Neural cell (in vitro differentiated cells): ENCODE measurements around the gene ATP8B2. TPM values are rescaled to one million over a fixed set of nuclear protein-coding genes. Genes with fewer than 3 reads are reported as not detected.

Experiments
- H2AFZ ChIP-seq: fragments of 200-600, 300-800 bp; sonication (generic), shearing (Covaris generic); 2 replicates; pipeline ENCODE4 v1.6.0; 2014; ENCODE audit warnings: low read depth, mild to moderate bottlenecking, antibody characterized with exemption, low read length, moderate library complexity
- H3F3A ChIP-seq: fragments of 200-600 bp; shearing (Covaris generic); 2 replicates; pipeline ENCODE4 v1.6.1; 2016; ENCODE audit warnings: mild to moderate bottlenecking, moderate library complexity, mixed read lengths, antibody characterized with exemption, low read length; ENCODE audit not compliant: insufficient read depth, poor library complexity, severe bottlenecking
- H3K27ac ChIP-seq: fragments of 200-600, 300-800 bp; sonication (generic), shearing (Covaris generic); 2 replicates; pipeline ENCODE4 v1.5.1; 2014; ENCODE audit warnings: mild to moderate bottlenecking, low read length, moderate library complexity
- H3K27me3 ChIP-seq: fragments of 300-800, 200-600 bp; sonication (generic), shearing (Covaris generic); 2 replicates; pipeline ENCODE4 v1.6.0; 2014; ENCODE audit warnings: mild to moderate bottlenecking, low read depth, low read length, moderate library complexity; ENCODE audit not compliant: insufficient read depth
- H3K36me3 ChIP-seq: fragments of 300-800, 200-600 bp; sonication (generic), shearing (Covaris generic); 2 replicates; pipeline ENCODE4 v1.5.1; 2014; ENCODE audit warnings: mild to moderate bottlenecking, antibody characterized with exemption, low read length, moderate library complexity; ENCODE audit not compliant: insufficient read depth
- H3K4me2 ChIP-seq: fragments of 300-800, 200-600 bp; sonication (generic), shearing (Covaris generic); 2 replicates; pipeline ENCODE4 v1.6.0; 2014; ENCODE audit warnings: mild to moderate bottlenecking, low read length
- H3K4me3 ChIP-seq: fragments of 300-800, 200-600 bp; sonication (generic), shearing (Covaris generic); 2 replicates; pipeline ENCODE4 v1.5.1; 2014; ENCODE audit warnings: mild to moderate bottlenecking, low read length, moderate library complexity
- H3K79me2 ChIP-seq: fragments of 200-600 bp; shearing (Covaris generic); replicated peaks from 2 replicates; pipeline ENCODE4 v1.6.0; 2014; ENCODE audit warnings: mild to moderate bottlenecking, low read length, moderate library complexity; ENCODE audit not compliant: insufficient read depth
- H3K9ac ChIP-seq: fragments of 300-800, 200-600 bp; sonication (generic), shearing (Covaris generic); 2 replicates; pipeline ENCODE4 v1.6.1; 2016; ENCODE audit warnings: mild to moderate bottlenecking, low read length, mixed read lengths
- H3K9me2 ChIP-seq: fragments of 200-600 bp; shearing (Covaris generic); 2 replicates; pipeline ENCODE4 v1.6.1; 2016; ENCODE audit warnings: mild to moderate bottlenecking, low read length, mixed read lengths; ENCODE audit not compliant: insufficient read depth
- H3K9me3 ChIP-seq: fragments of 200-600, 300-800 bp; sonication (generic), shearing (Covaris generic); 2 replicates; pipeline ENCODE4 v1.6.1; 2016; ENCODE audit warnings: mild to moderate bottlenecking, mixed run types, low read length, moderate library complexity, mixed read lengths
- H4K20me1 ChIP-seq: fragments of 200-600 bp; shearing (Covaris generic); 2 replicates; pipeline ENCODE4 v1.6.1; 2016; ENCODE audit warnings: mild to moderate bottlenecking, mixed run types; ENCODE audit not compliant: insufficient read depth
- EP300 ChIP-seq: fragments of 450-650 bp; conservative IDR thresholded peaks from 2 replicates; pipeline ENCODE4 v1.6.1; 2014; ENCODE audit warnings: antibody characterized with exemption, mild to moderate bottlenecking, moderate library complexity; ENCODE audit not compliant: poor library complexity, severe bottlenecking
- EZH2 ChIP-seq: fragments of 200-600, 300-800 bp; shearing (Covaris generic), sonication (generic); IDR thresholded peaks from 2 replicates; pipeline ENCODE4 v1.6.1; 2014; ENCODE audit warnings: antibody characterized with exemption, low read length, borderline replicate concordance, mild to moderate bottlenecking; ENCODE audit not compliant: insufficient read depth, poor library complexity, severe bottlenecking
- MXI1 ChIP-seq: fragments of 450-650 bp; conservative IDR thresholded peaks from 2 replicates; pipeline ENCODE4 v1.6.1; 2014; ENCODE audit warnings: antibody characterized with exemption, mild to moderate bottlenecking; ENCODE audit not compliant: poor library complexity, severe bottlenecking
- POLR2AphosphoS5 ChIP-seq: IDR thresholded peaks from 2 replicates; pipeline ENCODE4 v1.6.1; 2012
- RAD21 ChIP-seq: fragments of 450-650 bp; conservative IDR thresholded peaks from 2 replicates; pipeline ENCODE4 v1.6.1; 2014; ENCODE audit warnings: antibody characterized with exemption, mild to moderate bottlenecking, moderate library complexity
- SMC3 ChIP-seq: fragments of 450-650 bp; conservative IDR thresholded peaks from 2 replicates; pipeline ENCODE4 v1.6.1; 2014; ENCODE audit warnings: antibody characterized with exemption, mild to moderate bottlenecking, moderate library complexity; ENCODE audit not compliant: poor library complexity
- TAF1 ChIP-seq: IDR thresholded peaks from 2 replicates; pipeline ENCODE4 v1.6.1; 2012; ENCODE audit warnings: low read depth
- polyA plus RNA-seq: library from polyadenylated mRNA; depleted of rRNA; stranded (reverse); fragments of >200 nt; gene quantifications from 2 replicates; pipeline ENCODE4 v1.2.3, GENCODE V29; 2014
- TF ChIP-seq, protein P1 (sequence below): IDR thresholded peaks from 2 replicates; pipeline ENCODE4 v1.6.1; 2012; ENCODE audit warnings: borderline replicate concordance
- TF ChIP-seq, protein P2 (sequence below): fragments of 450-650 bp; IDR thresholded peaks from 2 replicates; pipeline ENCODE4 v1.5.1; 2014; ENCODE audit warnings: antibody characterized with exemption, mild to moderate bottlenecking, moderate library complexity; ENCODE audit not compliant: poor library complexity, severe bottlenecking

Gene ATP8B2
- polyA plus RNA-seq, 1 donor from 2014 or later: 71.3 TPM

GRCh38 chr1:154350383-154350782, 25.1 kb downstream of the ATP8B2 start:
- Histone ChIP-seq H3K27me3 (peaks cover 17% of the 10 kb centered on the region), H2AFZ (no peak overlapping the region), H3K79me2 (no peaks in the 10 kb centered on the region), H3K36me3 (no peaks in the 10 kb centered on the region), H3K9me3 (no peaks in the 10 kb centered on the region), H4K20me1 (no peaks in the 10 kb centered on the region), H3K4me2 (no peak overlapping the region), H3K27ac (no peak overlapping the region), H3K9ac (no peak overlapping the region), H3K4me3 (no peak overlapping the region), H3F3A (no peaks in the 10 kb centered on the region), H3K9me2 (no peaks in the 10 kb centered on the region)
- TF ChIP-seq EP300: no peak
- TF ChIP-seq TAF1: no peak
- no peak for TF ChIP-seq POLR2AphosphoS5
- TF ChIP-seq RAD21: no peak
- TF ChIP-seq, protein P1, sequence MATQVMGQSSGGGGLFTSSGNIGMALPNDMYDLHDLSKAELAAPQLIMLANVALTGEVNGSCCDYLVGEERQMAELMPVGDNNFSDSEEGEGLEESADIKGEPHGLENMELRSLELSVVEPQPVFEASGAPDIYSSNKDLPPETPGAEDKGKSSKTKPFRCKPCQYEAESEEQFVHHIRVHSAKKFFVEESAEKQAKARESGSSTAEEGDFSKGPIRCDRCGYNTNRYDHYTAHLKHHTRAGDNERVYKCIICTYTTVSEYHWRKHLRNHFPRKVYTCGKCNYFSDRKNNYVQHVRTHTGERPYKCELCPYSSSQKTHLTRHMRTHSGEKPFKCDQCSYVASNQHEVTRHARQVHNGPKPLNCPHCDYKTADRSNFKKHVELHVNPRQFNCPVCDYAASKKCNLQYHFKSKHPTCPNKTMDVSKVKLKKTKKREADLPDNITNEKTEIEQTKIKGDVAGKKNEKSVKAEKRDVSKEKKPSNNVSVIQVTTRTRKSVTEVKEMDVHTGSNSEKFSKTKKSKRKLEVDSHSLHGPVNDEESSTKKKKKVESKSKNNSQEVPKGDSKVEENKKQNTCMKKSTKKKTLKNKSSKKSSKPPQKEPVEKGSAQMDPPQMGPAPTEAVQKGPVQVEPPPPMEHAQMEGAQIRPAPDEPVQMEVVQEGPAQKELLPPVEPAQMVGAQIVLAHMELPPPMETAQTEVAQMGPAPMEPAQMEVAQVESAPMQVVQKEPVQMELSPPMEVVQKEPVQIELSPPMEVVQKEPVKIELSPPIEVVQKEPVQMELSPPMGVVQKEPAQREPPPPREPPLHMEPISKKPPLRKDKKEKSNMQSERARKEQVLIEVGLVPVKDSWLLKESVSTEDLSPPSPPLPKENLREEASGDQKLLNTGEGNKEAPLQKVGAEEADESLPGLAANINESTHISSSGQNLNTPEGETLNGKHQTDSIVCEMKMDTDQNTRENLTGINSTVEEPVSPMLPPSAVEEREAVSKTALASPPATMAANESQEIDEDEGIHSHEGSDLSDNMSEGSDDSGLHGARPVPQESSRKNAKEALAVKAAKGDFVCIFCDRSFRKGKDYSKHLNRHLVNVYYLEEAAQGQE: no peak
- TF ChIP-seq SMC3: no peak
- no peak for TF ChIP-seq EZH2
- TF ChIP-seq, protein P2, sequence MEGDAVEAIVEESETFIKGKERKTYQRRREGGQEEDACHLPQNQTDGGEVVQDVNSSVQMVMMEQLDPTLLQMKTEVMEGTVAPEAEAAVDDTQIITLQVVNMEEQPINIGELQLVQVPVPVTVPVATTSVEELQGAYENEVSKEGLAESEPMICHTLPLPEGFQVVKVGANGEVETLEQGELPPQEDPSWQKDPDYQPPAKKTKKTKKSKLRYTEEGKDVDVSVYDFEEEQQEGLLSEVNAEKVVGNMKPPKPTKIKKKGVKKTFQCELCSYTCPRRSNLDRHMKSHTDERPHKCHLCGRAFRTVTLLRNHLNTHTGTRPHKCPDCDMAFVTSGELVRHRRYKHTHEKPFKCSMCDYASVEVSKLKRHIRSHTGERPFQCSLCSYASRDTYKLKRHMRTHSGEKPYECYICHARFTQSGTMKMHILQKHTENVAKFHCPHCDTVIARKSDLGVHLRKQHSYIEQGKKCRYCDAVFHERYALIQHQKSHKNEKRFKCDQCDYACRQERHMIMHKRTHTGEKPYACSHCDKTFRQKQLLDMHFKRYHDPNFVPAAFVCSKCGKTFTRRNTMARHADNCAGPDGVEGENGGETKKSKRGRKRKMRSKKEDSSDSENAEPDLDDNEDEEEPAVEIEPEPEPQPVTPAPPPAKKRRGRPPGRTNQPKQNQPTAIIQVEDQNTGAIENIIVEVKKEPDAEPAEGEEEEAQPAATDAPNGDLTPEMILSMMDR: no peak
- no peak for TF ChIP-seq MXI1

DNA sequence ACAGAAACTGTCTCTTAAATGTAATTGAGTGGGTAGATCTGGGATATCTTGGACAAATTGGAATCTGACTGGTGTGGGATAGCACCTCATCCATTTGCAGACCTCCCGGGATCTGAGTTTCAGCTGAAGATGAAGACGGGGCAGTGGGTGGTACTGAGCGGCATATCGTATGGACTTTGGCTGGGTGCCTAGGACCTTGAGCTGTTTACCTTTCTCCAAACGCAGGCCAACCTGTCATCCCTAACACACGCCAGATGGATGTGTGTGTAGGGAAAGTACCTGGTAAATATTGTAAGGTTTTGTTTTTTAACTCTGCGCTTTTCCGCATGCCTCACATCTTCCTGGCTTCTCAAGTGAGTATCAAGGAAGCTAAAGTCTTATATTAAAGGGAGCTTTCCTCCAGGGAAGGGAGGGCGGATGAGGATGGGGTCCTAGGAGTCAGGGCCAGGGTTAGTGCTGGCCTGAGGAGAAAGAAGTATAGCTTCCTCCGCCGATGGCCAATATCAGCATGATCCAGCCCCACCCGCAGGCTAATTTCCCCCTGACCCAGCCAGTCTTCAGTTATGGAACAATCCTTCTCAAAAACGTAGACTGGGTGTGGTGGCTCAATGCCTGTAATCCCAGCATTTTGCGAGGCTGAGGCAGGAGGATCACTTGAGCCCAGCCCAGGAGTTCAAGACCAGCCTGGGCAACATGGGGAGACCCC, 26.2 kb downstream of the ATP8B2 start:
- Histone ChIP-seq H3K36me3 (no peaks in the 10 kb centered on the region), H3K27me3 (peaks cover 17% of the 10 kb centered on the region), H3K4me2 (no peak overlapping the region), H3K27ac (no peak overlapping the region), H3K4me3 (no peak overlapping the region), H3K79me2 (no peaks in the 10 kb centered on the region), H3K9me2 (no peaks in the 10 kb centered on the region), H3K9ac (no peak overlapping the region), H3K9me3 (no peaks in the 10 kb centered on the region), H4K20me1 (no peaks in the 10 kb centered on the region), H2AFZ (no peak overlapping the region), H3F3A (no peaks in the 10 kb centered on the region)
- TF ChIP-seq SMC3 (no peak), TAF1 (no peak), EZH2 (no peak), EP300 (no peak), POLR2AphosphoS5 (no peak), RAD21 (no peak), MXI1 (no peak)
- TF ChIP-seq, protein P2: no peak
- TF ChIP-seq, protein P1: no peak
